Measurements from ENCODE around the gene PDIA5.

- TF ChIP-seq CTCF (IDR thresholded peaks at IDR 0.05) = no peak
- TF ChIP-seq POLR2A (IDR thresholded peaks at IDR 0.05) = no peak
Observed at GRCh38 chr3:123129532-123129931, 62.7 kb downstream of the PDIA5 start.
